Measurements from ENCODE around the gene SIGLEC14. TPM values are rescaled to one million over a fixed set of nuclear protein-coding genes. Genes with fewer than 3 reads are reported as not detected.

SIGLEC14 gene
- total RNA-seq, 1 experiment from 2014 or later = not detected

Small RNA genes lying within 50 kb of the gene (microRNA-seq; reads per million reads assigned to microRNA genes)
- gene MIR125A (ENCODE audit: borderline number of aligned reads, borderline replicate concordance) (7,624 reads per million, percentile 90 among the genes with 10 or more reads in this experiment), gene MIR99B (ENCODE audit: borderline number of aligned reads, borderline replicate concordance) (19,634 reads per million, percentile 95 among the genes with 10 or more reads in this experiment), gene MIRLET7E (ENCODE audit: borderline number of aligned reads, borderline replicate concordance) (8,822 reads per million, percentile 92 among the genes with 10 or more reads in this experiment)

Other genes with a start within 250 kb of the SIGLEC14 start
- not detected in 2 replicates for gene SIGLEC10, start 229.2 kb downstream of the SIGLEC14 start, total RNA-seq (2021)
- not detected in 2 replicates for gene SIGLEC8, start 188.4 kb downstream of the SIGLEC14 start, total RNA-seq (2021)
- not detected in 2 replicates for gene CEACAM18, start 168.3 kb downstream of the SIGLEC14 start, total RNA-seq (2021)
- not detected in 2 replicates for gene SIGLEC12, start 145.0 kb downstream of the SIGLEC14 start, total RNA-seq (2021)
- gene SIGLEC6, start 115.2 kb downstream of the SIGLEC14 start, total RNA-seq (2021) = not detected in 2 replicates
- 11.7 and 12.5 TPM in 2 replicates for gene ZNF175, start 75.5 kb downstream of the SIGLEC14 start, total RNA-seq (2021)
- gene SIGLEC5, start 16.4 kb downstream of the SIGLEC14 start, total RNA-seq (2021) = not detected in 2 replicates
- gene SPACA6, start 46.5 kb upstream of the SIGLEC14 start, total RNA-seq (2021) = 29.5 and 40.5 TPM in 2 replicates
- not detected in 2 replicates for gene HAS1, start 77.2 kb upstream of the SIGLEC14 start, total RNA-seq (2021)
- gene FPR1, start 105.1 kb upstream of the SIGLEC14 start, total RNA-seq (2021) = not detected in 2 replicates
- gene FPR2, start 114.4 kb upstream of the SIGLEC14 start, total RNA-seq (2021) = not detected in 2 replicates
- gene FPR3, start 148.3 kb upstream of the SIGLEC14 start, total RNA-seq (2021) = not detected in 2 replicates
- 5.3 and 5.4 TPM in 2 replicates for gene ZNF577, start 241.1 kb upstream of the SIGLEC14 start, total RNA-seq (2021)

Data from PC-9 (cell line).